Type B pancreatic cell (in vitro differentiated cells): ENCODE data around the gene NOC2L. TPM values are rescaled to one million over a fixed set of nuclear protein-coding genes. Genes with fewer than 3 reads are reported as not detected.

Experiments used
- DNase-seq: peaks from one replicate; pipeline ENCODE4 v3.0.0; 2021; ENCODE audit warnings: mixed read lengths; ENCODE audit not compliant: unreplicated experiment; ENCODE audit errors: extremely low spot score
- H3K27ac Mint-ChIP-seq: 2 replicates; pipeline ENCODE4 v1.8.0; 2021; ENCODE audit warnings: mild to moderate bottlenecking, mixed read lengths
- H3K27me3 Mint-ChIP-seq: 2 replicates; pipeline ENCODE4 v1.8.0; 2021; ENCODE audit warnings: mixed read lengths
- H3K36me3 Mint-ChIP-seq: 2 replicates; pipeline ENCODE4 v1.8.0; 2021; ENCODE audit warnings: mixed read lengths
- H3K4me1 Mint-ChIP-seq: one replicate; pipeline ENCODE4 v1.8.0; 2021; ENCODE audit warnings: mixed read lengths; ENCODE audit not compliant: unreplicated experiment
- H3K4me3 Mint-ChIP-seq: 2 replicates; pipeline ENCODE4 v1.8.0; 2021; ENCODE audit warnings: mild to moderate bottlenecking, mixed read lengths
- H3K9me3 Mint-ChIP-seq: 2 replicates; pipeline ENCODE4 v1.8.0; 2021; ENCODE audit warnings: mixed read lengths
- total RNA-seq: library from RNA; stranded (reverse); gene quantifications from 2 replicates; pipeline ENCODE4 v1.2.1, GENCODE V29; 2021; ENCODE audit warnings: low replicate concordance
- TF ChIP-seq, protein P1 (sequence below): fragments of 200-600 bp; sonication (generic); conservative IDR thresholded peaks from 2 replicates; pipeline ENCODE4 v1.5.0; 2021; ENCODE audit warnings: antibody characterized with exemption, mild to moderate bottlenecking

NOC2L gene
- total RNA-seq, 1 donor from 2014 or later: 87.2 TPM

GRCh38 chr1:937521-937920 lies 21.5 kb downstream of the NOC2L start:
- H3K4me3 Mint-ChIP-seq: peak overlapping the region; percentile 39
- no peak overlapping the region for H3K27ac Mint-ChIP-seq
- H3K4me1 Mint-ChIP-seq: peaks cover 13% of the 10 kb centered on the region
- peaks cover 28% of the 10 kb centered on the region for H3K27me3 Mint-ChIP-seq
- no peaks in the 10 kb centered on the region for H3K36me3 Mint-ChIP-seq
- no peaks in the 10 kb centered on the region for H3K9me3 Mint-ChIP-seq
- TF ChIP-seq, protein P1, sequence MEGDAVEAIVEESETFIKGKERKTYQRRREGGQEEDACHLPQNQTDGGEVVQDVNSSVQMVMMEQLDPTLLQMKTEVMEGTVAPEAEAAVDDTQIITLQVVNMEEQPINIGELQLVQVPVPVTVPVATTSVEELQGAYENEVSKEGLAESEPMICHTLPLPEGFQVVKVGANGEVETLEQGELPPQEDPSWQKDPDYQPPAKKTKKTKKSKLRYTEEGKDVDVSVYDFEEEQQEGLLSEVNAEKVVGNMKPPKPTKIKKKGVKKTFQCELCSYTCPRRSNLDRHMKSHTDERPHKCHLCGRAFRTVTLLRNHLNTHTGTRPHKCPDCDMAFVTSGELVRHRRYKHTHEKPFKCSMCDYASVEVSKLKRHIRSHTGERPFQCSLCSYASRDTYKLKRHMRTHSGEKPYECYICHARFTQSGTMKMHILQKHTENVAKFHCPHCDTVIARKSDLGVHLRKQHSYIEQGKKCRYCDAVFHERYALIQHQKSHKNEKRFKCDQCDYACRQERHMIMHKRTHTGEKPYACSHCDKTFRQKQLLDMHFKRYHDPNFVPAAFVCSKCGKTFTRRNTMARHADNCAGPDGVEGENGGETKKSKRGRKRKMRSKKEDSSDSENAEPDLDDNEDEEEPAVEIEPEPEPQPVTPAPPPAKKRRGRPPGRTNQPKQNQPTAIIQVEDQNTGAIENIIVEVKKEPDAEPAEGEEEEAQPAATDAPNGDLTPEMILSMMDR: no peak
- DNase-seq: no peak

DNA sequence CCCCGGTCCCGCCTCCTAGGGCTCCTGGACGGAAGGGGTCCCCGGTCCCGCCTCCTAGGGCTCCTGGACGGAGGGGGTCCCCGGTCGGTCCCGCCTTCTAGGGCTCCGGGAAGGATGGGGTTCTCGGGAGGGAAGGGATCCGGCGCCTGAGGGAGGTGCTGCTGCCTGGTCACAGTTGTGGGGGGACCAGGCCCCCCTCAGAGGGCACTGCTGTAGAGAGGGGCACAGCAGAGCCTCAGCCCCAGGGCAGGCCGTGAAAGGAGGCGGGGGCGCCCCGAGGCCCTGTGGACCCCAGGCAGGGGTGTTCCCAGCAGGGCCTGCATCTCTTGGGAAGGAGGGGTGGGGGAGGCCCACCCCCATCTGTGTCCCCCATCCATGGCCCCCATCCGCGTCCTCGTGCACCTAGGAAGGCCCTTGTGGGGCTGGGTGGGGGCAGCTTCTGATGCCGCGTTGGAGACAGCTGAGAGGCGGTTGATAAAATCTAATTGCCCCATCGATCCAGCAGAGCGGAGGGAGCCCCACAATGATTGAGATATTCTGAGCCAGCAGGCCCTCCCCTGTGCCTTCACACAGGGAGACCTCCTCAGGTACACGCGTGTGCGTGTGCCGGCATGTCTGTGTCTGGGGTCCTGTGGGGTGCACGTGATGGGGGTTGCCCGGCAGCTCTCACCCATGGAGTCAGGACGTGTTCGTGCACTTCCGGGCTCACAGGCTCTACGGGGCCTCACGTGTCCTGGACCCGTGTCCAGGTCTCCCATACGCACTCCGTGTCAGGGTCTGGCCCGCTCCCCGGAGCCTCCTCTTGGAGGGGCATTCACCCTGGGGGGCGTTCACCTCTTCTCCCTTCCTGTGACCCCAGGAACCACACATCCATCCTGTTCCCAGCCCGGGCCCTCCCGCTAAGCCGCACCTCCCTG lies 22.4 kb downstream of the NOC2L start:
- Mint-ChIP-seq H3K4me1 (peaks cover 16% of the 10 kb centered on the region), H3K36me3 (no peaks in the 10 kb centered on the region), H3K27ac (no peak overlapping the region), H3K4me3 (peak overlapping the region; percentile 28), H3K9me3 (no peaks in the 10 kb centered on the region), H3K27me3 (peaks cover 33% of the 10 kb centered on the region)
- DNase-seq: no peak
- TF ChIP-seq, protein P1: no peak

DNA sequence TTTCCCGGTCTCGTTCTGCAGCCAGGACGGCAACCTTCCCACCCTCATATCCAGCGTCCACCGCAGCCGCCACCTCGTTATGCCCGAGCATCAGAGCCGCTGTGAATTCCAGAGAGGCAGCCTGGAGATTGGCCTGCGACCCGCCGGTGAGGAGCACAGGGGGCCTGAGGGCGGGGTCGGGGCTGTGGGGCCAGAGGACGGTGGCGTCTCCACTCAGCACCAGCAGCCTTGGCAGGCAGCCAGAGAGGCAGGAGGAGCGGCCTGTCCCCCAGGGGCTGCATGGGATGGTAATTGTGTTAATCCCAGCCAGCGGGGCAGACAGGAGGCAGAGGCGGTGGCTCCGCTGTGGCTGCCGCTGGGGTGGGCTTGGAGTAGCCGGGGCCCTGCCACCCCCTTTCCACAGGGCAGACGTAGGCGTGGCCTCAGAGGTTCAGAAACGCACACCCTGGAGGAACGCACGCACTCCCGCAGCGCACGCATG lies 23.3 kb downstream of the NOC2L start:
- TF ChIP-seq, protein P1: no peak
- Mint-ChIP-seq H3K36me3 (no peaks in the 10 kb centered on the region), H3K27ac (no peak overlapping the region), H3K27me3 (peaks cover 35% of the 10 kb centered on the region), H3K4me3 (peak overlapping the region; percentile 54), H3K9me3 (no peaks in the 10 kb centered on the region), H3K4me1 (peaks cover 21% of the 10 kb centered on the region)
- peak; percentile 86 for DNase-seq

- H3K9me3 Mint-ChIP-seq: no peaks in the 10 kb centered on the region
- peak overlapping the region; percentile 54 for H3K4me3 Mint-ChIP-seq
- TF ChIP-seq, protein P1: no peak
- no peaks in the 10 kb centered on the region for H3K36me3 Mint-ChIP-seq
- peak overlapping the region; percentile 68 for H3K27ac Mint-ChIP-seq
- no peak for DNase-seq
- peaks cover 35% of the 10 kb centered on the region for H3K27me3 Mint-ChIP-seq
- H3K4me1 Mint-ChIP-seq: peaks cover 21% of the 10 kb centered on the region
These were observed 23.9 kb downstream of the NOC2L start for GRCh38 chr1:934991-935750.

DNA sequence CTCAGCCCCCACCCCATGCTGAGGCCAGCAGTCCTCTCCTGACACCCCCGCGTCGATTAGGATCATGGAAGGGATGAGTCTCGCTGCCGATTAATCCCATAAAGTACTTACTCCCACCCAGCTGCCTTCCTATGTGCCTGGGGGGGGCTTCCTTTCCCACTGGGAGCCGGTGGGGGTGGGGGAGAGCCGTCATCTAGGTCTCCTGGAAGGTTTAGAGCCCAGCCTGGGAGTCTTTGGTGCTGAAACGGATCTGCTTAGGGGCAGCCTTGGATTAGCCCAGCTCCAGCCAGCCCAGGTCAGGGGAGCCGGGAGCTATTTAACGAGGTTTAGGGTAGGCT lies 25.5 kb downstream of the NOC2L start:
- Mint-ChIP-seq H3K27ac (no peak overlapping the region), H3K4me1 (peaks cover 21% of the 10 kb centered on the region), H3K4me3 (no peak overlapping the region), H3K27me3 (peaks cover 41% of the 10 kb centered on the region), H3K36me3 (no peaks in the 10 kb centered on the region), H3K9me3 (no peaks in the 10 kb centered on the region)
- TF ChIP-seq, protein P1: no peak
- DNase-seq: no peak
